DOHH2 (cell line): ENCODE results near the gene GABRQ.
"Not testable (repeated sequence)": the region's sequence is repeated elsewhere in the genome, so short reads cannot be mapped to it uniquely, and the experiment has no call there.

ENCODE experiments used
- H3F3A ChIP-seq: fragments of 200-600 bp; sonication (generic), shearing (Covaris generic); 2 replicates; pipeline ENCODE4 v1.6.0; 2016; ENCODE audit warnings: antibody characterized with exemption, mild to moderate bottlenecking; ENCODE audit not compliant: control insufficient read depth, insufficient read depth
- H3K27ac ChIP-seq: fragments of 200-600 bp; sonication (generic); 2 replicates; pipeline ENCODE4 v1.5.1; 2014; ENCODE audit warnings: low read depth, mild to moderate bottlenecking, low read length, moderate library complexity
- H3K27me3 ChIP-seq: fragments of 200-600 bp; sonication (generic); 2 replicates; pipeline ENCODE4 v1.6.1; 2014; ENCODE audit warnings: mild to moderate bottlenecking, low read length, mixed read lengths; ENCODE audit not compliant: control insufficient read depth
- H3K36me3 ChIP-seq: fragments of 200-600 bp; sonication (generic); 2 replicates; pipeline ENCODE4 v1.6.1; 2014; ENCODE audit warnings: mild to moderate bottlenecking, low read length, moderate library complexity, mixed read lengths; ENCODE audit not compliant: control insufficient read depth
- H3K4me1 ChIP-seq: fragments of 200-600 bp; sonication (generic); 2 replicates; pipeline ENCODE4 v1.6.1; 2014; ENCODE audit warnings: mild to moderate bottlenecking, low read length, mixed read lengths; ENCODE audit not compliant: control insufficient read depth
- H3K4me2 ChIP-seq: fragments of 200-600 bp; sonication (generic); 2 replicates; pipeline ENCODE4 v1.6.0; 2014; ENCODE audit warnings: mild to moderate bottlenecking, low read length, moderate library complexity
- H3K4me3 ChIP-seq: fragments of 200-600 bp; sonication (generic); 2 replicates; pipeline ENCODE4 v1.5.1; 2014; ENCODE audit warnings: mild to moderate bottlenecking, low read length, mixed read lengths
- H3K79me2 ChIP-seq: fragments of 200-600 bp; sonication (generic); 2 replicates; pipeline ENCODE4 v1.6.1; 2014; ENCODE audit warnings: mild to moderate bottlenecking, low read length, mixed read lengths; ENCODE audit not compliant: control insufficient read depth
- H3K9me2 ChIP-seq: fragments of 200-600 bp; sonication (generic); replicated peaks from 2 replicates; pipeline ENCODE4 v1.6.1; 2014; ENCODE audit warnings: mild to moderate bottlenecking, low read length, mixed read lengths; ENCODE audit not compliant: control insufficient read depth
- H3K9me3 ChIP-seq: fragments of 200-600 bp; sonication (generic); 2 replicates; pipeline ENCODE4 v1.6.1; 2014; ENCODE audit warnings: antibody characterized with exemption, low read length, mixed read lengths; ENCODE audit not compliant: control insufficient read depth, insufficient read depth
- H4K20me1 ChIP-seq: fragments of 200-600 bp; sonication (generic); 2 replicates; pipeline ENCODE4 v1.6.0; 2014; ENCODE audit warnings: low read depth, mild to moderate bottlenecking, antibody characterized with exemption, low read length, moderate library complexity; ENCODE audit not compliant: control insufficient read depth, insufficient read depth

The GABRQ gene

GRCh38 chrX:152697952-152698931 is 60.5 kb downstream of the GABRQ start, which contains the start of gene MAGEA3:
Gene MAGEA3, plus strand, starts transcription at chrX:152698794. Its CDS starts 2,039 bp downstream, at chrX:152700833.
- H3K4me1 ChIP-seq, H3F3A ChIP-seq, H3K4me2 ChIP-seq: not testable (repeated sequence)

DNA sequence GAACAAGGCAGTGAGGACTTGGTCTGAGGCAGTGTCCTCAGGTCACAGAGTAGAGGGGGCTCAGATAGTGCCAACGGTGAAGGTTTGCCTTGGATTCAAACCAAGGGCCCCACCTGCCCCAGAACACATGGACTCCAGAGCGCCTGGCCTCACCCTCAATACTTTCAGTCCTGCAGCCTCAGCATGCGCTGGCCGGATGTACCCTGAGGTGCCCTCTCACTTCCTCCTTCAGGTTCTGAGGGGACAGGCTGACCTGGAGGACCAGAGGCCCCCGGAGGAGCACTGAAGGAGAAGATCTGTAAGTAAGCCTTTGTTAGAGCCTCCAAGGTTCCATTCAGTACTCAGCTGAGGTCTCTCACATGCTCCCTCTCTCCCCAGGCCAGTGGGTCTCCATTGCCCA is 62.7 kb downstream of the GABRQ start:
- not testable (repeated sequence) for H3K4me1 ChIP-seq, H3K9me3 ChIP-seq, H3K4me2 ChIP-seq, H3K4me3 ChIP-seq, H3K27me3 ChIP-seq, H3K27ac ChIP-seq, H3K9me2 ChIP-seq, H3F3A ChIP-seq, H4K20me1 ChIP-seq, H3K79me2 ChIP-seq, H3K36me3 ChIP-seq

More at GRCh38 chrX:152697952-152698931, 60.5 kb downstream of the GABRQ start, which contains the start of gene MAGEA3:
- not testable (repeated sequence) for H3K9me2 ChIP-seq, H3K27ac ChIP-seq, H3K9me3 ChIP-seq, H3K36me3 ChIP-seq, H4K20me1 ChIP-seq, H3K4me3 ChIP-seq, H3K79me2 ChIP-seq, H3K27me3 ChIP-seq

DNA sequence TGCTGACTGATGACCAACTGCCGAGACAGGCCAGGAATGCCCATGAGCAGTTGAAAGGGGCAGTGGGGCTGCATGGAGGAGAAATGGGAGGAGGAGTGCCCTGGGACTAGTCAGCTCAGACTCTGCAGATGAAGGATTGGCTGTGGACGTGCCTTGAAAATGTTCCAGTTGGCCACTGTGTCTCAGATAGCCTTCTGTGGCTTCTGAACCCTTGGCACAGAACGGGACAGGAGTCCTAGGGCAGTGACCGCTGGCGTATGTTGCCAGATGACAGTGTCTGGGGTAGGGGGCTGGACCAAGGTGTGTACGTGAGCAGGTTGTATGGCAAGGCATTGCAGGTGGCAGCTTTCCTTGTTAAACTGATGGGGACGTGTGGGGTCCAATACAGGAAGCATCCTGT is 68.8 kb downstream of the GABRQ start:
- H3K9me2 ChIP-seq, H4K20me1 ChIP-seq, H3K4me2 ChIP-seq, H3K9me3 ChIP-seq, H3F3A ChIP-seq, H3K36me3 ChIP-seq, H3K4me3 ChIP-seq, H3K27me3 ChIP-seq, H3K4me1 ChIP-seq, H3K27ac ChIP-seq, H3K79me2 ChIP-seq: not testable (repeated sequence)
